Panc1 (cell line): ENCODE data around the gene SCGB1C1.
"Not testable (repeated sequence)": the region's sequence is repeated elsewhere in the genome, so short reads cannot be mapped to it uniquely, and the experiment has no call there.

Experiments
- POLR2AphosphoS5 ChIP-seq: IDR thresholded peaks from 2 replicates; pipeline ENCODE4 v1.6.1; 2012; ENCODE audit warnings: mild to moderate bottlenecking, low read depth, low read length, moderate library complexity
- TF ChIP-seq, protein P1 (sequence below): fragments of 450-650 bp; IDR thresholded peaks from 2 replicates; pipeline ENCODE4 v1.5.1; 2017; ENCODE audit warnings: mild to moderate bottlenecking

DNA sequence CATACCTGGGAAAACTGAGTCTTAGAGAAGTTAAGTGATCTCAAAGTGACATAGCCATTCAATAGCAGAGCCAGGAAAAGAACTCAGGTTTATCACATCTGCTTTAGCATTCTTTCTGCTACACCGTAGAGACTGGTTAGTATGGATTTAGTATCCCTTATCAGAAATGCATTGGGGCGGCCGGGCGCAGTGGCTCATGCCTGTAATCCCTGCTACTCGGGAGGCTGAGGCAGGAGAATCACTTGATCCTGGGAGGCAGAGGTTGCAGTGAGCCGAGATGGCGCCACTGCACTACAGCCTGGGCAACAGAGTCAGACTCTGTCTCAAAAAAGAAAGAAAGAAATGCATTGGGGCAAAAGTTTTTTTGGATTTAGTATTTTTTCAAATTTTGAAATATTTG lies 45.5 kb downstream of the SCGB1C1 start:
- TF ChIP-seq, protein P1, sequence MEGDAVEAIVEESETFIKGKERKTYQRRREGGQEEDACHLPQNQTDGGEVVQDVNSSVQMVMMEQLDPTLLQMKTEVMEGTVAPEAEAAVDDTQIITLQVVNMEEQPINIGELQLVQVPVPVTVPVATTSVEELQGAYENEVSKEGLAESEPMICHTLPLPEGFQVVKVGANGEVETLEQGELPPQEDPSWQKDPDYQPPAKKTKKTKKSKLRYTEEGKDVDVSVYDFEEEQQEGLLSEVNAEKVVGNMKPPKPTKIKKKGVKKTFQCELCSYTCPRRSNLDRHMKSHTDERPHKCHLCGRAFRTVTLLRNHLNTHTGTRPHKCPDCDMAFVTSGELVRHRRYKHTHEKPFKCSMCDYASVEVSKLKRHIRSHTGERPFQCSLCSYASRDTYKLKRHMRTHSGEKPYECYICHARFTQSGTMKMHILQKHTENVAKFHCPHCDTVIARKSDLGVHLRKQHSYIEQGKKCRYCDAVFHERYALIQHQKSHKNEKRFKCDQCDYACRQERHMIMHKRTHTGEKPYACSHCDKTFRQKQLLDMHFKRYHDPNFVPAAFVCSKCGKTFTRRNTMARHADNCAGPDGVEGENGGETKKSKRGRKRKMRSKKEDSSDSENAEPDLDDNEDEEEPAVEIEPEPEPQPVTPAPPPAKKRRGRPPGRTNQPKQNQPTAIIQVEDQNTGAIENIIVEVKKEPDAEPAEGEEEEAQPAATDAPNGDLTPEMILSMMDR = not testable (repeated sequence)
- not testable (repeated sequence) for TF ChIP-seq POLR2AphosphoS5
